Type B pancreatic cell (in vitro differentiated cells): Measurements from ENCODE around the gene MOB3A. TPM values are rescaled to one million over a fixed set of nuclear protein-coding genes. Genes with fewer than 3 reads are reported as not detected.
A peak's percentile ranks its signal among the peaks of the same experiment; 100 is the strongest.
"Not testable (repeated sequence)": the region's sequence is repeated elsewhere in the genome, so short reads cannot be mapped to it uniquely, and the experiment has no call there.

Experiments
- DNase-seq: peaks from one replicate; pipeline ENCODE4 v3.0.0; 2021; ENCODE audit warnings: mixed read lengths; ENCODE audit not compliant: unreplicated experiment; ENCODE audit errors: extremely low spot score
- H3K27ac Mint-ChIP-seq: 2 replicates; pipeline ENCODE4 v1.8.0; 2021; ENCODE audit warnings: mild to moderate bottlenecking, mixed read lengths
- H3K27me3 Mint-ChIP-seq: 2 replicates; pipeline ENCODE4 v1.8.0; 2021; ENCODE audit warnings: mixed read lengths
- H3K36me3 Mint-ChIP-seq: 2 replicates; pipeline ENCODE4 v1.8.0; 2021; ENCODE audit warnings: mixed read lengths
- H3K4me1 Mint-ChIP-seq: one replicate; pipeline ENCODE4 v1.8.0; 2021; ENCODE audit warnings: mixed read lengths; ENCODE audit not compliant: unreplicated experiment
- H3K4me3 Mint-ChIP-seq: 2 replicates; pipeline ENCODE4 v1.8.0; 2021; ENCODE audit warnings: mild to moderate bottlenecking, mixed read lengths
- H3K9me3 Mint-ChIP-seq: 2 replicates; pipeline ENCODE4 v1.8.0; 2021; ENCODE audit warnings: mixed read lengths
- total RNA-seq: library from RNA; stranded (reverse); gene quantifications from 2 replicates; pipeline ENCODE4 v1.2.1, GENCODE V29; 2021; ENCODE audit warnings: low replicate concordance
- TF ChIP-seq, protein P1 (sequence below): fragments of 200-600 bp; sonication (generic); conservative IDR thresholded peaks from 2 replicates; pipeline ENCODE4 v1.5.0; 2021; ENCODE audit warnings: antibody characterized with exemption, mild to moderate bottlenecking

Gene MOB3A
- total RNA-seq, 1 donor from 2014 or later: 34.6 TPM

DNA sequence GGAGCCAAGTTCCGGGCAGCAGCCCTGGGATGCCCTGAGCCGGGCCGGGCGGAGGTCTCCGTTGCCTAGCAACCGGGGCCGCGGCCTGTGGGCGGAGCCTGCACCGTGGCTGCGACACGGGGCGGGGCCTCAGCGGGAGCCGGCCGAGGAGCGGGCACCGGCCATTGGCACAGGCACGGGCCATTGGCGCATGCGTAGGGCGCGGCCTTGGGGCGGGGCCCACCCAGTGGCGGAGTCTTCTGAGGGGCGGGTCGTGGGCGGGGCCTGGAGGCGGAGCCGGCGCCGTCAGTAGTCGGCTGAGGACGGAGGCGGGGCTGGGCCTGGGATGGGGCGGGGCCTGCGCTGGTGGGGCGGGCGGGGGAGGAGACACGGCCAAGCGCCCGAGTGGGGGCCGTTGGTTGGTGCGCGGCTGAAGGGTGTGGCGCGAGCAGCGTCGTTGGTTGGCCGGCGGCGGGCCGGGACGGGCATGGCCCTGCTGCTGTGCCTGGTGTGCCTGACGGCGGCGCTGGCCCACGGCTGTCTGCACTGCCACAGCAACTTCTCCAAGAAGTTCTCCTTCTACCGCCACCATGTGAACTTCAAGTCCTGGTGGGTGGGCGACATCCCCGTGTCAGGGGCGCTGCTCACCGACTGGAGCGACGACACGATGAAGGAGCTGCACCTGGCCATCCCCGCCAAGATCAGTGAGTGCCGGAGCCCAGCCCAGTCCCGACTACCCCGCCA is 515 bp upstream of the MOB3A start, which contains the start of gene IZUMO4:
TSS of gene IZUMO4 (plus strand) at position 436 of the 723 bp plus-strand sequence. CDS start at position 467, 31 bp downstream.
- Mint-ChIP-seq H3K27me3 (no peaks in the 10 kb centered on the region), H3K9me3 (no peaks in the 10 kb centered on the region), H3K4me1 (peaks cover 6% of the 10 kb centered on the region), H3K36me3 (no peaks in the 10 kb centered on the region), H3K4me3 (peak within 1 kb of the TSS; percentile 93), H3K27ac (peak within 1 kb of the TSS; percentile 95)
- TF ChIP-seq, protein P1, sequence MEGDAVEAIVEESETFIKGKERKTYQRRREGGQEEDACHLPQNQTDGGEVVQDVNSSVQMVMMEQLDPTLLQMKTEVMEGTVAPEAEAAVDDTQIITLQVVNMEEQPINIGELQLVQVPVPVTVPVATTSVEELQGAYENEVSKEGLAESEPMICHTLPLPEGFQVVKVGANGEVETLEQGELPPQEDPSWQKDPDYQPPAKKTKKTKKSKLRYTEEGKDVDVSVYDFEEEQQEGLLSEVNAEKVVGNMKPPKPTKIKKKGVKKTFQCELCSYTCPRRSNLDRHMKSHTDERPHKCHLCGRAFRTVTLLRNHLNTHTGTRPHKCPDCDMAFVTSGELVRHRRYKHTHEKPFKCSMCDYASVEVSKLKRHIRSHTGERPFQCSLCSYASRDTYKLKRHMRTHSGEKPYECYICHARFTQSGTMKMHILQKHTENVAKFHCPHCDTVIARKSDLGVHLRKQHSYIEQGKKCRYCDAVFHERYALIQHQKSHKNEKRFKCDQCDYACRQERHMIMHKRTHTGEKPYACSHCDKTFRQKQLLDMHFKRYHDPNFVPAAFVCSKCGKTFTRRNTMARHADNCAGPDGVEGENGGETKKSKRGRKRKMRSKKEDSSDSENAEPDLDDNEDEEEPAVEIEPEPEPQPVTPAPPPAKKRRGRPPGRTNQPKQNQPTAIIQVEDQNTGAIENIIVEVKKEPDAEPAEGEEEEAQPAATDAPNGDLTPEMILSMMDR: peak; percentile 43
- DNase-seq: peak; percentile 100

DNA sequence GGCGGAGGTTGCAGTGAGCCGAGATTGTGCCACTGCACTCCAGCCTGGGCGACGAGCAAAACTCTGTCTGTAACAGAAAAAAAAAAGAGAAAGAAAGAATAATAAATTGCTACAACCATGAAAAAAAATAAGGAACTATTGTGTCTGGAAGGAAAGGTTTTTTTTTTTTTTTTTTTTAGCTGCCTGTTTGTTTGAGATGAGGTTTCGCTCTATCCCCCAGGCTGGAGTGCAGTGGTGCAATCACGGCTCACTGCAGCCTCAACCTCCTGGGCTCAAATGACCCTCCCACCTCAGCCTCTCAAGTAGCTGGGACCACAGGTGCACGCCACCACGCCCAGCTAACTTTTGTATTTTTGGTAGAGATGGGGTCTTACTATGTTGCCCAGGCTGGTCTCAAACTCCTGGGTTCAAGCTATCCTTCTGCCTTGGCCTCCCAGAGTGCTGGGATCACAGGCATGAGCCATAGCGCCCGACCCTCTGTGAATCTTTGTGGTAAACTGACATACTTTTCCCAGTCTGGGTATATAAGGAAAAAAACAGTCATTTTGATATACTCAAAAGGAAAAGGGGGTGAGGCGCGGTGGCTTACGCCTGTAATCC is 4.1 kb downstream of the MOB3A start:
- not testable (repeated sequence) for H3K27me3 Mint-ChIP-seq, H3K4me3 Mint-ChIP-seq, H3K36me3 Mint-ChIP-seq, H3K9me3 Mint-ChIP-seq, DNase-seq, H3K27ac Mint-ChIP-seq
- peaks cover 21% of the 10 kb centered on the region for H3K4me1 Mint-ChIP-seq

DNA sequence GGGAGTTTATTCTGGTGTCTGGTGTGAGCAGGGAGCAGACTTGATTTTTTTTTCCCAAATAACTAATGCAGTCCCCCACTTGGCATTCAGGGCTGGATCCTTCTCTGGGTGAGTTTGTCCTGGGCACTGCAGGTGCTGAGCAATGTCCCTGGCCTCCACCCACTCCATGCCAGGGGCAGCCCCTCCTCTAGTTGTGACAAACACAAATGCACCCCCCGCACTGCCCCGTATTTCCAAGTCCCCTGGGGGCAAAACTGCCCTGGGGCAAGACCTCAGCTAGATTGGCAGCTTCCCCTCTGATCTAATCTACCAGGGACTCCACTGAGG is 6.4 kb downstream of the MOB3A start:
- H3K36me3 Mint-ChIP-seq: peaks cover 3% of the 10 kb centered on the region
- TF ChIP-seq, protein P1: no peak
- DNase-seq: no peak
- no peaks in the 10 kb centered on the region for H3K9me3 Mint-ChIP-seq
- no peaks in the 10 kb centered on the region for H3K27me3 Mint-ChIP-seq
- no peak overlapping the region for H3K4me3 Mint-ChIP-seq
- no peak overlapping the region for H3K27ac Mint-ChIP-seq
- H3K4me1 Mint-ChIP-seq: peaks cover 22% of the 10 kb centered on the region

DNA sequence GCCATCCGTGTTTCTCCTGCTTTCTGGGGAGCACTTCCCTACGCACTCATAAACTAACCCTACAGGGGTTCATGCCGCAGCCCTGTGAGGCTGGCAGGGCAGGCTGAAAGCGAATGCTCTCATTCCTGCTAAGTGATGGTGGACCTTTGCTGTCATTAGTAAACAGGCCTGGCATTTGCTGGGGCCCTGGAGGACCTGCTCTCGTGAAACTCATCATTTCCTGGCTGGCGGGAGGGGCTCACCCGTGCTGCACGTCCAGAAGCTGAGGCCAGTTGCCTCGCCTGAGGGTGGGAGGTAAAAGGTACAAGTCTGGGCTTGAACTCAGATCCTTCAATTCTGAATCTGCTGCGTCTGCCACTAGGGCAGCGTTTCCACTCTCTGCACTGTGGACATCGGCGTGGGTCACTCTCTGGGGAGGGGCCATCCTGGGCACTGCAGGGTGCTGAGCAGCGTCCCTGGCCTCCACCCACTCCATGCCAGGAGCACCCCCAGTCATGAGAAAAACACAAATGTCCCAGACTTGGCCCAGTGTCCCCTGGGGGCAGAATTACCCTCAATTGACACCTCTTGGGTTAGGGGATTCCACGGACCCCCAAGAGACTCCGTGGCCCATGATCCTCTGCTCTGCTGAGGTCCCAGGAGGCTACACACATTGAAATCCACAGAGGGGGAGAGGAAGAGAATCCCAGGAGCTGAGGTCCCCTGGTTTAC is 7.0 kb downstream of the MOB3A start:
- no peak for DNase-seq
- Mint-ChIP-seq H3K4me3 (peak overlapping the region; percentile 39), H3K9me3 (no peaks in the 10 kb centered on the region), H3K36me3 (peaks cover 3% of the 10 kb centered on the region), H3K27me3 (no peaks in the 10 kb centered on the region), H3K4me1 (peaks cover 17% of the 10 kb centered on the region), H3K27ac (peak overlapping the region; percentile 79)
- TF ChIP-seq, protein P1: no peak

DNA sequence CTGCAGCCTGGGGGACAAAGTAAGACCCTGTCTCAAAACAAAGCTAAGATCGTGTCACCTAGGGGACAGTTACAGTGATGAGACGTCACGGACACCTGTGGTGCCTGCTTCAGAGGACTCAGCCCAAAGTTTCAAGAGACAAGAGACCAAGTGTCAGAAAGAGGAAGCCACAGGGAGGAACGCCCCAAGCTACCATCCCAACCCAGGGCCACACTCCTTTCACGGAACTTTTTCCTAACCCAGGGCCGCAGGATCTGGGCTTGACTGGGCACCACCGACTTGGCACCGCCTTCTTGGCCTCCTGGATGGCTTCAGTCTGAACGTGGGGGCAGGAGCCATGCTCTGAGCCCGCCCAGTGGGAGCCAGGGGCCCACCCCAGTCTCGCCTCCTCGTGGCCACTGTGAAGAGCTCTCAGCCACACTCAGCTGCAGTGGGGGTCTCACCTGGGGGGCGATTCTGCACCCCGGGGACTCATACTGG is 8.5 kb downstream of the MOB3A start:
- Mint-ChIP-seq H3K36me3 (peaks cover 3% of the 10 kb centered on the region), H3K27me3 (no peaks in the 10 kb centered on the region)

DNA sequence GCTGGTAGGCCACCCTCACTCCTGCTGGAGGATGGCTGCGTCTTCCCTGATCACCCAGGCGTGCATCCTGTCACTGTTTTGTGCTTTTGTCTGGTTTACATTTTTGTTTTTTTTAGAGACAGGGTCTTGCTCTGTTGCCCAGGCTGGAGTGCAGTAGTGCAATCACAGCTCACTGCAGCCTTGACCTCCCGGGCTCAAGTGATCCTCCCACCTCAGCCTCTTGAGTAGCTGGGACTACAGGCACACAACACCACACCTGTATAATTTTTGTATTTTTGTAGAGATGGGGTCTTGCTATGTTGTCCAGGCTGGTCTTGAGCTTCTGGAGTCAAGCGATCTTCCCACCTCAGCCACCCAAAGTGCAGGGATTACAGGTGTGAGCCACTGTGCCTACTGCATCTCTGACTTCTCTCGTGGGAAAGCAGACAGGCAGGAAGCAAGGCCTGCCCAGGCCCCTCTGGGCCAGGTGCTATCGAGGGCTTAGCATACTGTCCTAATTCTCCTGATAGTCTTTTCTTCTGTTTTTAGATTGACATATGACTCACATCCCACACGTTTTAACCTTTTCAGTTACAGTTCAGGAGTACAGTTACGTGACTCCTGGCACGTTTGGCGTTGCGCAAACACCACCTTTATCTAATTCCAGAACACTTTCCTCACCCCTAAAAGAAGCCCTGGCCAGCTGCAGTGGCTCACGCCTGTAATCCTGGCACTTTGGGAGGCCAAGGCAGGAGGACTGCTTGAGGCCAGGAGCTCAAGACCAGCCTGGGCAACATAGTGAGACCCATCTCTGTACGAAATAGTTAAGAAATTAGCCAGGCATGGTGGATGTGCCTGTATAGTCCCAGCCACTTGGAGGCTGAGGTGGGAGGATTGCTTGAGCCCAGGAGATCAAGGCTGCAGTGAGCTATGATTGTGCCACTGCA is 9.2 kb downstream of the MOB3A start:
- not testable (repeated sequence) for DNase-seq, H3K27me3 Mint-ChIP-seq, H3K9me3 Mint-ChIP-seq, H3K27ac Mint-ChIP-seq, H3K4me3 Mint-ChIP-seq, H3K36me3 Mint-ChIP-seq
- peaks cover 16% of the 10 kb centered on the region for H3K4me1 Mint-ChIP-seq

More for the DNA sequence above, 8.5 kb downstream of the MOB3A start:
- DNase-seq: no peak
- TF ChIP-seq, protein P1: no peak
- Mint-ChIP-seq H3K27ac (no peak overlapping the region), H3K4me1 (peaks cover 16% of the 10 kb centered on the region), H3K4me3 (no peak overlapping the region), H3K9me3 (no peaks in the 10 kb centered on the region)
